KBM-7 (cell line): Measurements from ENCODE around the gene POLR2C.
"Not testable (repeated sequence)": the region's sequence is repeated elsewhere in the genome, so short reads cannot be mapped to it uniquely, and the experiment has no call there.

Experiments used
- DNase-seq: peaks from one replicate; pipeline ENCODE4 v3.0.0-alpha.2; 2015
- in situ Hi-C: fragments of 300-500 bp; cut with MboI; formaldehyde crosslinking; loops from 2 replicates; pipeline ENCODE4 v1.14.3; 2020; ENCODE audit warnings: low sequenced_read_pairs, low pct_unique_long_range_greater_than_20kb, mixed read lengths

The POLR2C gene

DNA sequence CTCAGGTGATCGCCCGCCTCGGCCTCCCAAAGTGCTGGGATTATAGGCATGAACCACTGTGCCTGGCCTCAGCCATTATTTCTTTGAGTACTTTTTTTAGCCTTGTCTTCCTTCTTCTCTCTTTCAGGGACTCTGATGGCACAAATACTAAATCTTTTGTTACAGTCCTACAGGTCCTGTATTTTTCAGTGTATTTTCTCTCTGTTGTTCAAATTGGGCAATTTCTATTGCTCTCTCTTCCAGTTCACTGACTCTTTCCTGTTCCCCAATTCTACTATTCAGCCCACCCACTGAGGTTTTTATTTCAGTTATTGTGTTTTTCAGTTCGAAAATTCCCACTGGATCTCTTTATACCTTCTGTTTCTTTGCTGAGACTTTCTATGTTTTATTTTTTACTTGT is 31.3 kb downstream of the POLR2C start:
- in situ Hi-C loops: no loop called here
- DNase-seq: no peak

- DNase-seq: no peak
- in situ Hi-C loops: no loop called here
Observed at GRCh38 chr16:57497121-57497520, 34.6 kb downstream of the POLR2C start.

GRCh38 chr16:57498031-57498430 is 35.6 kb downstream of the POLR2C start:
- in situ Hi-C loops: no loop called here
- no peak for DNase-seq

DNA sequence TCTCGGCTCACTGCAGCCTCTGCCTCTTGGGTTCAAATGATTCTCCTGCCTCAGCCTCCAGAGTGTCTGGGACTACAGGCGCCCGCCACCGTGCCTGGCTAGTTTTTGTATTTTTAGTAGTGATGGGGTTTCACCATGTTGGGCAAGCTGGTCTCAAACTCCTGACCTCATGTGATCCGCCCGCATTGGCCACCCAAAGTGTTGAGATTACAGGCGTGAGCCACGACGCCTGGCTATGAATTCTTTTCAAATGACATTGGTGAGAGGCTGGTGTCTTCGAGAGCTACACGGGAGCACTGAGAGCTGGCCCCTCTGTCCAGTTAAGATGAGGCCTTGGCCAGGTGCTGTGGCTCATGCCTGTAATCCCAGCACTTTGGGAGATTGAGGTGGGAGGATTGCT is 37.5 kb downstream of the POLR2C start:
- DNase-seq, in situ Hi-C loops: not testable (repeated sequence)

DNA sequence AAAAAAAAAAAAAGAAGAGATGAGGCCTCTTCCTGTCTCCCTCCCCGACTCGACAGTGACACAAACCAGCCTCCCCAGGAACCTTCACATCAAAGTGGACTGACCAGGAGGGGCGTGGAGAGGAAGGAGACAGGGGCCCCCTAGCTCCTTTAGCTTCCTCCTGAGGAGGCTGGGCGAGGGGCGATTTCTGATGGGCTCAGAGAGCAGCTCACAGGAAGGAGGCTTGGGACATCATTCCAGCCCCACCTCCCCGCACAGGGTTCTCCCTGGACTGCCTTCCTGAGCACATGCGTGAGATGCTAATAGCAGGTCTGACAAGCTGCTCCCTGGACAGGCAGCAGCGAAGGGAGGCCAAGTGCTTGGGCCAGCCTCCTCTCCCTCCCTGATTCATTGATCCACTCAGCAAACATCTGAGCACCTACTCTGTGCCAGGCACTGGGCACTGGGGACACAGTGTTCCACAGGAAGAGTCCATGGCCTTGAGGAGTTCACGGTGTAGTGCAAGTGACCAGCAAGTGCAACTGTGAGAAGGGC is 38.2 kb downstream of the POLR2C start:
- in situ Hi-C loops: no loop called here
- DNase-seq: peak; percentile 43

DNA sequence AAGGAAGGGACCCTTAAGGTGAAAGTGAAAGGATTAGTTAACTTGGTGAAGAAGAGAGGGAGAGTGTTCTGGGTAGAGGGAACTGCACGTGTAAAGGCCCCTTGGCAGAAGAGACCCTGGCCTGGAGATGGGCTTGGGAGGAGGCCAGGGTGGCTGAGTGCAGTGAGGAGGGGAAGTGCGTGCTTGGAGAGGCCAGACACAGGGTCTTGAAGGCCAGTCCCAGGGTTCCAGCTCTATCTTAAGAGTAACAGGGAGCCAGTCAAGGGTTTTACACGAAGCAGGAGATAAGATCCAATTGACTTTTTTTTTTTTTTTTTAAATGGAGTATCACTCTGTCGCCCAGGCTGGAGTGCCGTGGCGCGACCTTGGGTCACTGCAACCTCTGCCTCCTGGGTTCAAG is 39.0 kb downstream of the POLR2C start:
- DNase-seq: no peak
- in situ Hi-C loops: no loop called here

DNA sequence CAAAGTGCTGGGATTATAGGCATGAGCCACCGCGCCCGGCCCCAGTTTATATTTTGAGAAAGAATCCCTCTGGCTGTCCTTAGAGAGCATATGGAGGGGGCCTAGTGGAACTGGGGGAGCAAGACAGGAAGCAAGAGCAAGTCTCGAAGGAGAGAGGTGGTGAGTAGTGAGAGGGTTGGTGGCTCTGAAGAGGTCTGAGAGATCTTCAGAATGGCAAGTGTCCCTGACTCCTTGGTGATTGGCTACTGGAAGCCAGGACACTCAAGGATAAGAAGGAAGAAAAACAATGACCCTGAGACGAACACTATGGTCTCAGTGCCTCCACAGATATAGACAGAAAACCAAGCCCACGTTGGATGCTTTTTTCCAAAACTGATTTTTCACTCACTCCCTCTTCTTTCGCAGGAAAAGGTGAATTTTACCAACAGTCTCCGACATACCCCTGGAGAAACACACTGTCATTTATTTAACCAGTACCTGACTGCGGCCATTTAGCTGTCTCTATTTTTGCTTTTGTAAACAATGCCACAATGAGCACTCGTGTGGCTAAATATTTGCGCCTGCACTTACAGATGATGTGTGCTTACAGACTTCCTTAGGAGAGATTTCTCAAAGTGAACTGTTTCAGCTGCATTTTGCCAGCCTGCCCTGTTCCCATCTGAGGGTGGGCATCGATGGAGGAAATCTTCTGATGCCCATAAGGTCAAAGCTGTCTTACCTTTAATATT is 39.7 kb downstream of the POLR2C start:
- no peak for DNase-seq
- in situ Hi-C loops: no loop called here

DNA sequence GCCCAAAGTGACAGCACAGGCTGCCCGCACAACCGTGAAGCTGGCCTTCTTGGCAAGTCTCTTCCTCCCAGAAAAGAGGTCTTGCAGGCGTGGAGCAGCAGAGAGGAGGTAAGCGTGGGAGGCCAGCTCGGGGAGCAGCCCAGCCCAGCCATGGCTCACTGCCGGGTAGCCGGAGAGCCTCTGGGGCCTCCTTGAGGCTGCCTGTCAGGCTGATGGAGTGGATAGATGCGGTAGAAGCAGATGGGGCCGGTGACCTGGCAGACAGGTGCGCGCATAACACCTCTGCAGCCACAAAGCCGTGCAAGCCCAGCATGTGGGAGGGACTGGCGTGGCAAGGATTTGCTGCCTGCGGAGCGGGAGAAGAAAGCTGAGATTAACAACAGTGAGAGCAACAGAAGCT is 40.9 kb downstream of the POLR2C start:
- no peak for DNase-seq
- in situ Hi-C loops: no loop called here

DNA sequence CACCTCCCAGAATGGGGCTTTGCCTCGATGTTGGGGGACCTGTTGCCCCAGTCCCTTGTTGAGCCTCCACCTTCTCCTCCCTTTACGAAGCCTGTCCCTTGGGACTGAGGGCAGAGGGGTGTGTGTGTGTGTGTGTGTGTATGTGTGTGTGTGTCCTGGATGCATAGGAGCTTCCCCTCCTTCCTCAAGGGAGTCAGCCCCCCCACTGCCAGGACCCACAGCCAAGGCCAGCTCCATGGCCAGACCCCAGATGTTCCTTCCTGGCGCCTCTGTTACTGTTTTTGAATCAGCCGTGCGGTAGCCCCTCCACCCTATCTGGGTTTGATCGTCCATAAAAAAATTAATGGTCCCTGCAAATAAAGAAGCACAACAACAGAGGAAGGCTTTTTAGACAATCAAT is 41.5 kb downstream of the POLR2C start:
- in situ Hi-C loops: no loop called here
- DNase-seq: no peak

GRCh38 chr16:57504491-57504890 is 42.0 kb downstream of the POLR2C start:
- no peak for DNase-seq
- in situ Hi-C loops: no loop called here

DNA sequence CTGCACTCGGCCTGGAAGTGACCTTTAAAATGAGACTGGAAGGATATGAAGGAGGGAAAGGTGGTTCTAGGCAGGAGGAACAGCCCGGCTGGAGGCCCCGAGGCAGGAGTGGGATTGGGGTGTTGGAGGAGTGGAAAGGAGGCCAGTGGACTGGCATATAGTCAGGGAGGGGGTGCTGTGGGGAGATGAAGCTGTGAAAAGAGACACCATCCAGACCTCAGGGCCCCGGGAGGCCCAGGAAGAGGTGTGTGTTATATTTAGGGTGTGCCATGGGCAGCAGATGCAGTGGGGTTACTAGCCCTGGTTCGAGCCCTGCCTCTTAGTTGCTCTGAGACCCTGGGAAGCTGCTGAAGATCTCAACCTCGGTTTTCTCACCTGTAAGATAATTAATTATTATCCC is 42.7 kb downstream of the POLR2C start:
- no peak for DNase-seq
- in situ Hi-C loops: no loop called here

- no peak for DNase-seq
- in situ Hi-C loops: no loop called here
Observed at GRCh38 chr16:57507136-57508034, 44.9 kb downstream of the POLR2C start.

- in situ Hi-C loops: no loop called here
- DNase-seq: no peak
Observed at GRCh38 chr16:57508035-57508425, 45.6 kb downstream of the POLR2C start.

DNA sequence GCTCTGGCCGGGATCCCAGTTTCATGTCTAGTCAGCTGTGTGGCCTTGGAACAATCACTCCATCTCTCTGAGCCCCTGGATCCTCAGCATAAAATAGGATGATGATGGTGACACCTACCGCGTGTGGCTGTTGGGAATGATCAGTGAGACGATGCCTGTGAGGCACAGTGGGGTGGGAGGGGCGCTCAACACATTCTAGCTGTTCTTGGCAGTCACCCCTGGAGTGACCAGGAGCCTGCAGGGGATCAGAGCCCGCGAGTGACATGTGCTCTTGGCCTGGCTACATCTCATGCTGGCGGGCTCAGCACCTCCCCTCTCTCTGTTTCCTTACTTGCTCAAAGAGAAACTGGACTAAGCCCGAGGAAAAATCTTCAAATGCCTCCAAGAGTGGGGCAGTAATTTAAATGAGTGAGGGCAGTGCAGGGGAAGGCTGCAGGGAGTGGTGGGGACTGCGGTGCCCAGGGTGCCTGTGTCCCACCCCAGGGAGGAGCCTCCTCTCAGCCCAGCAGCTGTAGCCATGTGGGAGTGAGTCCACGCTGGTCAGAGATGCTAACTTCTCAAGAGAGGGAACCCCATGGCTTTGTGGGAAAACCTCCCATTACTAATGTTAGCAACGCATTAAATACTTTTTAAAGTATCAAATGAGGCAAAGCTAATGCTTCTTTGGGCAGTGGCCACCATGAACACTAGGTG is 46.9 kb downstream of the POLR2C start:
- DNase-seq: no peak
- in situ Hi-C loops: no loop called here

GRCh38 chr16:57510016-57510871 is 47.8 kb downstream of the POLR2C start:
- in situ Hi-C loops: no loop called here

DNA sequence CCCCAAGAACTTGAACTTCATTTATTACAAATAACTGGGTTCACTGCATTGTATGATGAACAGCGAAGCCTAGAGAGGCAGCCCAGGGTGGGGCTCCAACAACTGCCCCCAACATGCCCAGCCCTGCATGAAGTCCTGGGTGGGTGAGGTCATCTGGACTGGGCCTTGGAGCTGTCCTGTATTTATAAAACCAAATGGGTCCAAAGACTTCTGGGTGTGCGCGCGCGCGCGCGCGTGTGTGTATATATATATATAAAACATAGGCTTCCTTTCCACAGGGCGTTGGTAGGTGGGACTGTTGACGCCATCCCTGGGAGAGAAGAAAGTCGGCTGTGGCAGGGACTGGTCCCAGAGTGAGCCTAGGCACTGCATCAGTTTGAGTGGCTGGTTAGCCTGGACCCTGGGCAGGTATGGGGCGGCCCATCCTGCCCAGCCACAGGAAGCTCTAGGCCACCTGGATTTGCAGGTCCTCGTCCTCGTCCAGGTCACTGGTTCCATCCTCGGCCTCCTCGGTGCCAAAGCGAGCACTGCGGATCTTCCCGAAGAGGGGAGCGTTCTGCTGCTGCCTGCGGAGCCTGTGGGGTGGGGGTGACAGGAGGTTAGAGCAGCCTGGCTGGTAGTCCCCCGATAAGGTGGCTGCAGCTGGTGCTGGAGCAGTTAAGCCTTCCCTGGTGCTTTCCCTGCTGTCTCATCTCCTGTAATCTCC is 50.0 kb downstream of the POLR2C start:
- in situ Hi-C loops: no loop called here
- DNase-seq: no peak

More at GRCh38 chr16:57510016-57510871, 47.8 kb downstream of the POLR2C start:
- DNase-seq: no peak

- in situ Hi-C loops: no loop called here
- no peak for DNase-seq
Observed at GRCh38 chr16:57513371-57514102, 51.1 kb downstream of the POLR2C start.

DNA sequence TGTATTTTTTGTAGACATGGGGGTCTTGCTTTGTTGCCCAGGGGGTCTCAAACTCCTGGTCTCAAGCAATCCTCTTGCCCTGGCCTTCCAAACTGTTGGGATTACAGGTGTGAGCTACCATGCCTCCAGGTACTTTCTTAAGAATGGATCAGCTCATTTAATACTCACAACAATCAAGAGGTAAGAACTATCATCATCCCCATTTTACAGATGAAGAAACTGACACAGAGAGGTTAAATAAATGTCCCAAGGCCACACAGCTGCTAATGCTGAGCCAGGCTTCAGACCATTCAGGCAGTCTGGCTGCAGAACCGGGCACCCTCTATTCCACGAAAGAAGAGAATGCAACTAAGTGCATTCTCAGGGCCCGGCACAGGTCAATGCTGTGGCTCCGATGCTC is 51.9 kb downstream of the POLR2C start:
- in situ Hi-C loops: no loop called here
- no peak for DNase-seq
